Cortex of kidney (tissue), 1 donor: Measurements from ENCODE around the gene KCND1.

Experiments used
- DNase-seq: peaks from one replicate; lab custom pipeline; 2025; lab: John Stamatoyannopoulos, UW

KCND1 gene

DNA sequence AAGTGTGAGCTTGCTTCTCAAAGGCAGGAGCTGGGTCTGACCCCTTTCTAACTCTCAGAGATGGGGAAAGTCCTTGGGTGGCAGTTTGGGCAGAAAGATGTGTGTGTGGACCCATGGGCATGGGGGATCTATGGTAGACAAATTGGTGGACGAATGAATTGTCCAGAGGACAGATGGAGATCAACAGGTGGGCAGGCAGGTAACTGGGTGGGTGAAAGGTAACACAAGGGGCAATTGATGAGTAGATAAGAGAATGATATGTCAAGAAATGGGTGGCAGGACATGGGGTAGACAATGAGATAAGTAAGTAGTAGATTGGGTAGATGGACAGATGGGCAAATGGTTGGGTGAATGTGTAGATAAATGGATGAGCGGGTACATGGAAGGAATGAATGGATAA is 2.9 kb upstream of the KCND1 start:
- DNase-seq, result no peak

DNA sequence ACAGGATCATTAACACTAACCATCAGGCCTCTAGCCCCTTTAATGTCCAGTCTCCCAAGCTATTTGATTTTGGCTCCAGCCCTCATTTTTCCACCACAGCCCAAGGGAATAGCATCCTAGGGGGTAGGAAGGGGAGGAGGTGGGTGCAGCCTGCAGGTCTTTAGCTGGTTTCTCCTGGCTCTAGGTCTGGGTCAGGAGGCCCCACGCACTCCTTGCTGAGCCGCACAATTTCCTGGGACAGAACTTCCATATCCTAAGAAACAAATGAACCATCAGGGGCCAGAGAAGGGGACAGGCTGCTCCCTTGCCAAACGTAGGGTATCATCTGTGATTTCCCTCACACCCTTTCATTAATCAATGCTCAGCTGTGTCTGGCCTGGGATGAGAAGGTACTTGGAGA is 2.4 kb upstream of the KCND1 start:
- DNase-seq, result no peak

DNA sequence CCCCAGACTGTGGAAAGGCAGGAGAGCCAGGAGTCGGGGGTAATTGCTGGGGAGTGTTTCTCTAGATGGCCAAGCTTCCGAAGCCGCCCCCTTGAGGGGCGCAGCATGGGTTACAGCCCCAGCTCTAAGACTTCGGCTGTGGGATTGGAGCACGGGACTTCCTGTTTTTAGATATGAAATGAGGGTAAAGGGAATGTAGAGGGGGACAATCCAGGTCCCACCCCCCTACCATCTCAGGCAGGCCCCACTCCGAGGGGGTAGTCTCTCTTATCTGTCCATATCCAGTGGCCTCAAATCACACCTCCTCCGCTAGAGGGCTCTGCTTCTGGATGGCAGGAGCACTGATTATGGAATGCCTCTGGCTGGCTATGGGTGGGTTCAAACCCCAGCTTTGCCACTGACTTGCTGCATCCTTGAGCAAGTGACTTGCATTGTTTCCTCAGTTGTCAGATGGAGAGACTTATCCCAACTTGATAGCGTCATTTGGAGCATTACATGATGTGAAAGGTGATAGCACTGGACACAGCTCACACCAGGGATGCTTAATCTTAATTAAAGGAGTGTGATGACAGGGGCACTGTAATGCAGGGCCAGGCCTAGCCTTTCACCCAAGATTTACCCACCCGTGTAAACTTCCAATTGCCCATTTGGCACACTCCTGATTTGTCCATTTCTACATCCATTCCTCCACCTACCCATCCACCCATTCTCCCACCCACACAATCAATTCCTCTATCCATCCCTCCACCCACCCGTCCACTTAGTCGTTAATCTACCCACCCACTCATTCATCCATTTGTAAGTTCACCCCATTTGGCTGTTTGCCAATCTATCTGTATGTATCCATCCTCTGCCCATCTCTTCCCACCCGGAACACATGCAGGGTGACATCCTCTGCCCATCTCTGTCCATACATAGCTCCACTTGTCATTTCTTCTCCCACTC is 848 bp upstream of the KCND1 start:
- DNase-seq, result no peak

DNA sequence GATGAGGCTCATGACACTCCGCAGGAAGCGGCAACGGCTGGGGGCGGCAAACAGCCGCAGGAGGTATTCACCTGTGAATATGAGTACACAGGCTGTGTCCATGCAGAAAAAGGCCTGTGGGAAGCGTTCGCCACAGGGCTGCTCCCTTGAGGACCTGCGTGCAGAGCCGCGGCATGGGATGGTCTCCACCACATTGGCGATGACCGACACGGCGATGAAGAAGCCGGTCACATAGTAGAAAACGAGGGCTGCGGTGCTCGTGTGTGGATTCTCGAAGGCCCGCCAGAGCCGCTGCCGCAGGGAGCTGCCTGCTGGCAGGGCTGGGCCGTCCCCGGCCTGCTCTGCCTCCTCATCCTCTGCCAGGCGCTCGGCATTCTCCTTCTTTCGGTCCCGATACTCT is 2.2 kb downstream of the KCND1 start:
- no peak for DNase-seq

DNA sequence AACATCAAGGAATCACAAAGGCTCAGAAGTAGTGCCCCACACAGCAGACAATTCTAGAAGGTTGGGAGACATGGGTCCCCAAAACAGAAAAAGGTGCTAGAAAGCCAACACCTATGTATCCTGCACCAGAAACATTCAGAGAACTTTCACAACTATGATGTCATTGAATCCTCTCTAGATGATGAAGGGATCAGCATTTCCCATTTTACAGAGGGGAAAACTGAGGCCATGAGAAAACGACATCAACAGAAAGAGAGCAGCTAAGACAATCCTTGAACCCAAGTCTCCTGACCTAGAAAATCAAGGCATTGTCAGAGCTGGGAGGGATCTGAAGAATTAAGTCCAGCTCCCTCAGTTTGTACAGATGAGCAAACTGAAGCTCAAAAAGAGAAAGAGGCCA is 3.3 kb downstream of the KCND1 start:
- DNase-seq, result no peak

DNA sequence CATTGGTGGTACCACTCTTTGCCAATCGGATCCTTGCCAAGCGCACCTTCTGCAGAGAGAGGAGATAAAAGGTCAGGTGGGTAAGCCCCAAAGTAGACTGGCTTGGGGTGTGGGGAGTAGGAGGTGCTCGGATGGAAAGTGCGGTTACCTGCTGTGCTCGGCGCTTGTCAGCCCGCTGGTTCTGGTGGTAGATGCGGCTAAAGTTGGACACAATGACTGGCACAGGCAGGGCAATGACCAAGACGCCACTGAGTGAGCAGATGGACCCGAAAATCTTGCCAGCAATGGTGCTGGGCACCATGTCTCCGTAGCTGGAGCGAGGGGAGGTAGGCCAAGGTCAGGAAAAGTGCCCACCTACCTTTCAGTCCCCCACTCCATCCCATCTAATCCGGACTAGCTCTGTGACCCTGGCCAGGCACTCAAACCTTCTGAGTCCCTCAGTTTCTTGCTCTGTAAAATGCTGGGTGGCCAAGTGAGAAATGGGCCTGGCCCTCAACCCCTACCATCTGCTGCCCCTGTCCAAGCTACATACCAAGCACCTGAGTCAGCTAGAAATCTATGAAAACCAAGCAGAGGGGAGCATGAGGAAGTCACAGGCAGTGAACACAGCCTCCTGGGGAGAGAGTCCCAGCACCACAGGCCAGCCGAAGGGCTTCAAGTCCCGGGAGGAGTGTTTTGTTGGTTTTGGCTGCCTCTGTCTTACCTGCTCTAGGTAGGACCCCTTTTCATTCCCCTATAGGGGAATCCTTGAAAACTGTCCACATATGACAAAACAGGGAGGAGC is 4.7 kb downstream of the KCND1 start:
- no peak for DNase-seq

DNA sequence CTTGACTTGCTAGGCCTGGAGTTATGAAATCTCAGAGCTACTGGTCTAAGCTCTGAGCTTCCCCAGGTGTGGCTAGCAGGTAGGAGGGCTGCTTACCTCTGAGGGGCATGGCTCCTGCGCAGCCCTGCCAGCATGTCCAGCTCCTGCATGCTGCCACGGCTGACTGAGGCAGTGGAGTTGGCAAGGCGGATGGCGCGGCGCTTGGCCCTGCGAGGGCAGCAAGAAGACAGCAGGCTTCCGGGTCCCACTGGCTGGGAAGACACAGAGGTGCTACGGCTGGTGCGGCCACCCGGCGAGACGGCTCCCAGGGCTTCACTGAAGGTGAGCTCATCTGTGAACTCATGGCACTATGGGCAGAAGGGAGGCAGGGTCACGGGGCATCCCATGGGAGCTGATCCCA is 5.7 kb downstream of the KCND1 start:
- no peak for DNase-seq

DNA sequence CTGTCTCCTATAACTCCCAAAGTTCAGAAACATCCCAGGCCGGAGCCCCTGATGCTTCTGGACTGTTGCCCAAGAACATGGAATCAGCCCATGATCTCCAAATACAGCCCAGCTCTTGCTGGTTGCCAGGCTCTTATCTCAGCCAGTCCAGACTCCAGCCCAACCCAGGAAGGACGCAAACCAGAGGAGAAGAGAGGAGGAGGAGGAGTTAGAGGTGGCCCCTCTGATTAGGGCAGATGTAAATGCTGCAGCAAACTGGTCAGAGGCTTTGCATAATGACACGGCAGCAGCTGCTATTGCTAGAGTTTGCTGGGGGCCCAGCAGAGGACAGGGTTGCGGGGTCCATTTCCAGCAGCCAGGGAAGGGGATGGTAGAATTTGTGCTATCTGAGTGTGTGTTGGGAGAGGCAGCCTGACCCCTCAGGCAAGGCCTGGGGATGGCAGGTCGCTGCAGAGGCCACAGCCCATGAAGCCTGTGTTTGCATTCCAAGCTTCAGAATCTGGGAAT is 10.0 kb downstream of the KCND1 start:
- DNase-seq, result no peak

DNA sequence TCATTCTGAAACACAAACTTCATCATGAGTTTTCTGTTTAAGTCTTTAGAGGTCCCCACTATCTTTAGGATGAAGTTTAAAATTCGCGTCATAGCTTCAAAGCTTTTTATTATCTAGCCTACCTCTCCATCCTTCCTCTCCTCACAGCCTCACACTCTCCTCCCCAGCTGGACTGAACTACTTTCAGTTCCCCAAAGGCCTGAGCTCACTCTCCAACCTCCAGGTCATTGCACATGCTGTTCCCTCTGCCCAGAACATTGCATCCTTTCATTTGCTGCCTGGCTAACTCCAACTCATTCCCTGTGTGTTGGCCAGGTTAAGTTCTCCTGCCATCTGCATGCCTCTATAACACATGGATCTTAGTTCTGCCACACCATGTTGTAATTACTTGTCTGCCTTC is 11.4 kb downstream of the KCND1 start:
- no peak for DNase-seq

DNA sequence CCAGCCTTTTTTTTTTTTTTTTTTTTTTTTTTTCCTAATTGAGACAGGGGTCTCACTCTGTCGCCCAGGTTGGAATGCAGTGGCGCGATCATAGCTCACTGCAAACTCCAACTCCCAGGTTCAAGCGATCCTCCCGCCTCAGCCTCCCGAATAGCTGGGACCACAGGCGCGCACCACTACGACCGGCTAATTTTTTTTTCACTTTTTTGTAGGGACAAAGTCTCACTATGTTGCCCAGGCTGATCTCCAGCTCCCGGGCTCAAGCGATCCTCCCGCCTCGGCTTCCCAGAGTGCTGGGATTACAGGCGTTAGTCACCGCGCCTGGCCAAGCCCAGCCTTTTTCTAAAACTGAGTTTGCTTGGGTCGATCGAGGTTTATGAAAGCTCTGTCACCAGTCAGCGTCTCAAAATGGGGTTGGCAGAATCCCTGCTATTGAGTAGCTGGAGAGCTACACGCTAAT is 13.0 kb downstream of the KCND1 start:
- no peak for DNase-seq

DNA sequence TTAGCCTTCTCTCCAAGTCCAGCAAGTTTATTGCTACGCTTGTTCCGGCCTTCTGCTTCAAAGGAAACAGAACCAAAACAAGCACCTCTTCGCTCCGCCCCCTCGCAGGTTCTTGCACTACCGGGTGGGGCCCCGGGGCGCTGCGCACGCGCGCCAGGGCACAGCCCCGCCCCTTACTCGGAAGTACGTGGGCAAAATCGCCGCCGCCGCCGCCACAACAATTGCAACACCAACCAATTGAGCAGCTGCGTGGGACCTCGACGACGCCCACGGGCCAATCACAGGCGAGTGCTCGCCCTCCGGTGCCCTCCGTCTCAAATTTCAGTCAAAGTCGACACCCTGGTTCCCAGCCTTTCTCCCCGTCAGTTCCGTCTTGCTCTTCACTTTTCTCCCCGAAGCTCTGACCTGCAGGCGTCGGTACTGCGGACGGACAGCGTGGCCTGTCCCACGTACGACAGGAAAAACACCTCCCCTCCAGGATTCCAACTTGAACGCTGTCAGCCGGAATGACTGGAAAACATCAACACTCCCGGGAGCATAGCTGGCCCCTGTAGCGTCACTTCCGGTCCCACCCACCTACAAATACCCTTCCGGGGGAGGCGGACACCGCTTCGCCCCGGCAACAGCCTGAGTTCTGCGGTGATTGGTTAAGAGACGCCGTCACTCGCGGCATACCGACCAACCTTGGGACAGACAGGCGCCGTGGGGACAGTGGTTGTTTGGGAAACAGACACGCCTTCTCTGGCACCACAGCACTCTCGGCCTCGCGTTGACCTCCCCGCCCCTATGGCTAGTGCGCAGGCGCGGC is 13.6 kb downstream of the KCND1 start:
- DNase-seq, result no peak

DNA sequence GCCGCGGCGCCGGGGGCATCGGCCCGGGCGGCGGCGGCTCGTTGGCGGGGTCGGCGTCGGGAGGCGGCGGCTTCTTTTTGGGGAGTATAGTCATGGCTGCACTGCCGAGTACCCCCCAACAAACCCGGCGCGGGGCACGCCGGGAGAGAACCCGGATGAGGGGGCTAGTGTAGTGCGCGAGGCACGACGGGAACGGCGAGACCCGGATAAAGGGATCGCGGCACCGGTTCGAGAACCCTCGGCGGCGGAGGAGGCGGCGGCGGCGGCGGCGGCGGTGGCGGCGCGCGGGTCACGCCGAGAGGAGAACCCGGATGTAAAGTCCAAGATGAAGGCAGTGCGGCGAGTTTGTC is 14.2 kb downstream of the KCND1 start, which contains the start of gene OTUD5:
Gene OTUD5 (minus strand): TSS at position 131 of the 350 bp plus-strand sequence. CDS start 37 bp downstream, at position 94.
- no peak for DNase-seq

DNA sequence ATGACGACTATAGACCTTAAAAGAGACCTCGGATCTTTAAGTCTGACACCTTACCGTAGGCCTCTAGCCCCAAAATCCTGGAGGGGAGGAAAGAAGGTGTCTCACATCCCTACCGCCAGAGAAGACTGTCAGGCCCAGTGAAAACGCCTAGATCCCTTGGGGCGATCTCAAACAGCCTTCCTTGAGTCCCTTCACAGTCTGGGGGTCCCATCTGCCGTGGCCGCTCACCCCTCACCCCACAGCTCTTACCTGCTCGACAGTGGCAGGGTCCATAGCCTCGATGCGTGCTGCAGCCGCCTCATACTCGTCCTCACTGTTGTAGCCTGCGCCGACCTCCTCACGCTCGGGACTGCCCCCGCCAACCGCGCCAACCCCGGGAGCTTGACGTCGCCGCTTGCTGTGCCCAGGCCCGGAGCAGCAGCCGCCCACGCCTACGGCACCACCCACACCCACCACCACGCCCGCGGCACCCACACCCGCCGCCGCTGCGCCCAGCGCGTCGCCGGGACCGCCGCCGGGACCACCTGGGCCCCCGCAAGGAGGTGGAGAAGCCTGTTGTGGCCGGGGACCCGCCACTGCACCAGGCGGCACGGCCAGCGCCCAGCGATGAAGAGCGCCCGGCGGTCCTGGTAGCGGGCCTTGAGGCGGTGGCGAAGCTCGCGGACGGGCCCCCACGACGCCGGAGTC is 14.8 kb downstream of the KCND1 start:
- no peak for DNase-seq

DNA sequence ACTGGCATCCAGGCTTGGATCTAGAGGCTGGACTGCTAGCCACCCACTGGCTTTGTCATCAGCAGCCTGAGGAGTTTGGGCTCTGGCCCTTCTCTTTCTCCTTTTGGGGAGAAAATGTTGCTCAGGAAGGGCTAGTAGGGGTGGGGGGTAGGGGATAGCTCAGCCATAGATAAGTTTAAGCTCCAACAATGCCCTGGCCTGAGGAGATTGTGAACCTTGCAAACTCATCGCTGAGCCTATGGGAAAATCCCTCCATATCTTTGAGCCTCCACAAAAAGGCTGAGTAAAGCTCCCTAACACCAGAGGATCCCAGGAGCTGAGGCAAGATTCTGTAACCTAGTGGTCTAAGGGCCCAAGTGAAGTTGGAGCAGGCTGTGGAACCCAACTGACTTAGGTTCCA is 23.1 kb downstream of the KCND1 start:
- no peak for DNase-seq

DNA sequence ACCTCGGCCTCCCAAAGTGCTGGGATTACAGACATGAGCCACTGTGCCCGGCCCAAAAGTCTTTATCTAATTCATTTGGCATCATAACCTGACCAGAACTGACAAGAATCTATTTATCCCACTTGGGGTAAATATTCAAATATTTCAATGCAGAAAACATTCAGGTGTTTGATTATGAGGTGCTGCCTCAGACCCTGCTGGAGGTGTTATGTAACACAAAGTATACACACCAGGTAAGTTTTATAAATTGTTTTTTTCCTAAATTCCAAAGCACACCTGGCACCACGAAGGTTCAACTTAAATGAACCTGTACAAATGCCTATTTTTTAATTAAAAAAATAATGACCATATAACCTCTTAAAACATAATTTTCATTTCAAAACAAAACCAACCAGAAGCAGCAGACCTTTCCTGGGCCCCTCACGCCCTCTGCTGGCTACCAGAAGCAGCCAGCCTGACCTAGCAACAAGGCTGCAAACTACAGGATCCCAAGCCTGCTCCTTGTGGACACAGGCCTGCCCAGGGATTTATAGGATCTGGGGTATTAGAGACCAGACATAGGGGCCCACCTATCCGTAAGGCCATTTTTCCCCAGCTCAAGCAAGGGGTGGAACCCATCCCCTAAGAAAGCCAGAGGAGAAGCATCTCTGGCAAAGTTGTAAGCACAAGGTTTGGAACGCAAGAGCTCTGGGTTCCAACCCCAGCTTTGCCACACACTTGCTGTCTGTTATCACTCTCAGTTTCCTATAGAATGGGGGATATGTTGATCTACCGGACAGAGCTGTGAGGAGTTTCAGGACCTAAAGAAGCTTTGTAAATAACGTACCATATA is 25.9 kb downstream of the KCND1 start:
- DNase-seq, result no peak

DNA sequence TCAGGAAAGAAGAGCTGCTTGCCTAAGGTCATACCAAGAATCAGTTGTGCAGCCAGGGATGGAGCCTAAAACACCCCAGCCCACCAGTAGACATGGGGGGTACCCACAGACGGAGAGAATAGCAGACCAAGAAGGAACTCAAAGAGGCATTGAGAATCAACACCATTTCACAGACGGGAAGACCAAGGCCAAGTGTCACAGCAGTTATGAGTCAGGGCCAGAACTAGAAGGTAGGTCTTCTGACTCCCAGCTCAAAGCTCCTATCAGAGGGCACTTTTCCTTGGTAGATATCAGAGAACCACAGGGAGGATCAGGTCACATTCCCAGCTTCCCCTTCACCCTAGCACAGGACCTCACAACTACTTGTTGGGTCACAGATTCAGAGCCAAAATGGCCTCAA is 28.7 kb downstream of the KCND1 start:
- DNase-seq, result no peak

DNA sequence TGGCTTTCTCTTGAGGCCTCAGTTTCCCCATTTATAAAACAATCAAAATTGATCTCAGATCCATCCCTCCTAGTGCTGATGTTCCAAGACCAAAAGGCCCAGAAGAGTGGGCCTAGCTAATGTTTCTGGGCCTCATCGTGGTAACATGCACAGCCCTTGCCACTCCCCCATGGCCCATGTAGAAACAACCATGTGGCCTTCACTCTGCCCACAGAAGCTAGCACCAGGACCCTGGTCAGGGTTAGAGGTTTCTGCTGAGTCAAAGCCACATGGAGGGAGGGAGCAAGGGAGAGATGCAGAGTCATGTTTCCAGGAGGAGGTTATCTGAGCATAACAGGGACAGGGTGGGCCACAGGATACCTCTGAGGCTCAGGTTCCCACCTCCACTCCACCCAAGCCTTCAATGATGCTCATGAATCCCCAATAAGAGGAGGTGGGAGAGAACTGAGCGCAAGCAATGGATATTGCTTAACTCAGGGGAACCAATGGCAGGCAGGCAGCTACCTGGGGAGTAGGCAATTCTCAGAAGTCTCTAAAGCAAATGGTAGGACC is 31.2 kb downstream of the KCND1 start:
- no peak for DNase-seq

DNA sequence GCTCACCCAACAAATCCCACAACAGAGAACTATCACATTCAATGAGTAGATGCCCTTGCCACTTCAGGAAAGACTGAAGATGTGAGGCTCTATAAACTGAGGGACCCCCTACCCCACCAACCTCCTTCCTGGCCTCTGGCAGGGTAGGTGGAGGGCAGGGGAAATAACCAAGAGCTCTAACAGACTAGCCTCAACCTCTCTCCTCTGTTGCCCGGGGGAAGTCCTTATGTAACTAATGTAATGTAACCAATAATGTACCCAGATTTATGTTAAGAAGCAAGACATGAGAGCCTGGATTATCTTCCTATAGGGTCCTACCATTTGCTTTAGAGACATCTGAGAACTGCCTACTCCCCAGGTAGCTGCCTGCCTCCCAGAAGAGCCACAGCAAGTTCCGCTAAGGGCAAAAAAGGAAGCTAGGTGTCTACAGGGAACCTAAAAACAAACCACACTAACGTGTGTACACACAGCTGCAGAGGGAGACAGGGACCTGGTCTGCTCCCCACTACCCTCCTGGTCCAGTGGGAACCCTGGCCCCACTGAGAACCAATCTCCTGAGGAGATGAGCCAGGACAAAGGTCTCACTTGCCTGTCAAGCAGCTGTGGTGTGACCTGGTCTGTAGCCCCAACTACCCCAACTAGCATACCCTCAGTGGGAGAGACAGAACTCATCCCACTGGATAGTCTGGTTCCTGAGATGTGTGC is 32.0 kb downstream of the KCND1 start:
- DNase-seq, result no peak

DNA sequence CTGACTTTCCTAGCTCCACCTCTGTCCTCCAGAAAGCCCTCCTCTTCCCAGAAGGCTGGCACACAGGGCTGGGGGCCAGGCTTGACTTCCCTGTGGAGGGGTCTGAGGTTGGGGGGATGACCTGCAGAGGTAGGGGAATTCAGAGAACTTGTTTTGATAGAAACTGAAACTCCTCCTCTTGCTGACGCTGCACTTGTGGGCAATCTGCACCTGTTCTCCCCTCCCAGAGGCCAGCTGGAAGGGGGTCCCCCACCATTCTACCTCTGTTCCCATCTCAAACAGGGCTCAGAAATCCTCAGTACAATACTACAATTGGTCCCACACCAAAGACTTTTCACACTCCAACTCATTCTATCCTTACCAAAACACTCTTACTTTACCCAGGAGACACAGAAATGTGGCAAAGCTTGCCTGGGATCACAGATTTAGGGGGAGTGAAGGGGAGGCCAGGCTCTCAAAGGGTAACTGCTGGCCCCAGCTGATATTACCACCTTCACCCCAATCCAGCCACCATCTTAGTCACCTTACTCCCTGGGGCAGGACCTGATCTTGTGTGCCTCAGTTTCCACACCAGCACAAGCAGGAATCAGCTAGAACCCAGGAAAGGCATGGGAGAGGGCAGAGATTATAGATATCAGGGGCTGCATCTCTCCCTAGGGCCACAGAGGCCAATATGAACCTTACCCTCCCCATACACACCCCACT is 32.8 kb downstream of the KCND1 start:
- DNase-seq, result no peak
